A673 (cell line): ENCODE data around the gene FRAS1.

Experiments
- CTCF ChIP-seq: fragments of 300-800, 200-600 bp; sonication (generic); conservative IDR thresholded peaks from 2 replicates; pipeline ENCODE4 v1.5.1; 2017; ENCODE audit warnings: low read depth, mild to moderate bottlenecking, antibody characterized with exemption, low read length, moderate library complexity, mixed read lengths
- EZH2 ChIP-seq: fragments of 200-600 bp; sonication (generic); IDR thresholded peaks from 2 replicates; pipeline ENCODE4 v1.6.1; 2017; ENCODE audit warnings: borderline replicate concordance, low read depth, mild to moderate bottlenecking, mixed read lengths, antibody characterized with exemption, low read length; ENCODE audit not compliant: poor library complexity, severe bottlenecking

DNA sequence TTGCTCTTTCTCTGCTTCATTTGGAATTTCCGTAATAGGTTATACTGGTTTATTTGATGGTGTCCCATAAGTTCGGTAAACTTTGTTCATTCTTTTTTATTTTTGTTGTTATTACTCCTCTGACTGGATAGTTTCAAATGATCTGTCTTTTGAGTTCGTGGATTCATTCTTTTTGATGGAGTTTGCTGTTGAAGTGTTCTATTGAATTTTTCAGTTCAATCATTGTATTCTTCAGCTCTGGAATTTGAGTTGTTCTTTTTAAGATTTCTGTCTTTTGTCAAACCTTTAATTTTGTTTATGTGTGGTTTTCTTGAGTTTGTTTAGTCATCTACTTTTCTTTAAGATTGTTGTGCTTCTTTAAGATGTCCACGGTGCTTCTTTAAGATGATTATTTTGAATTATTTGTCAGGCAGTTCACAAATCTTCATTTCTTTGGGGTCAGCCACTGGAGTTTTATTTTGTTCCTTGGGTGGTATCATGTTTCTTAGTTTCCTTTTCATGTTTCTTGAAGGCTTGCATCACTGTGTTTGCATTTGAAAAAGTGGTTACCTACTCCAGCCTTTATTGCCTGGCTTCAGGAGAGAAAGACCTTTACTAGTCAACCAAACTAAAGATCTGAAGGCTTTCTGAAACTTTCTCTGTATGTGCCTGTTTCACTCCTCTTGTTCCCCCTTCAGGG lies 339.6 kb downstream of the FRAS1 start:
- TF ChIP-seq CTCF (no peak), EZH2 (no peak)
